GM12878 (cell line): Measurements from ENCODE around the gene GPR158.

ENCODE experiments used
- CTCF ChIP-seq, 3 experiments: IDR thresholded peaks in 2 of 3; conservative IDR thresholded peaks in 1 of 3; 2 replicates each; pipeline ENCODE4 v1.5.1; 2011; ENCODE audit warnings: low read depth in 3 of 3, low read length in 3 of 3, mild to moderate bottlenecking in 3 of 3, control low read depth in 2 of 3, moderate library complexity in 2 of 3, inconsistent platforms in 1 of 3, mixed read lengths in 1 of 3; ENCODE audit not compliant: control insufficient read depth in 2 of 3, insufficient read depth in 1 of 3; ENCODE audit errors: extremely low read depth in 1 of 3
- MTA3 ChIP-seq: IDR thresholded peaks from 2 replicates; pipeline ENCODE4 v1.6.1; 2012; ENCODE audit warnings: low read length, inconsistent platforms, borderline replicate concordance
- MXI1 ChIP-seq: fragments of 150-350 bp; IDR thresholded peaks from 2 replicates; pipeline ENCODE4 v1.6.1; 2011; ENCODE audit warnings: low read depth, mild to moderate bottlenecking, inconsistent platforms, low read length, improper control_type of control experiment
- NFIC ChIP-seq: IDR thresholded peaks from 2 replicates; pipeline ENCODE4 v1.6.1; 2012; ENCODE audit warnings: low read depth, mild to moderate bottlenecking, inconsistent platforms, low read length, moderate library complexity
- NFYA ChIP-seq: IDR thresholded peaks from 2 replicates; pipeline ENCODE4 v1.6.1; 2011; ENCODE audit warnings: low read depth, mild to moderate bottlenecking, low read length, improper control_type of control experiment, borderline replicate concordance
- POLR2A ChIP-seq: IDR thresholded peaks from 2 replicates; pipeline ENCODE4 v1.6.1; 2011; ENCODE audit warnings: low read depth, mild to moderate bottlenecking, low read length
- POLR2AphosphoS5 ChIP-seq: IDR thresholded peaks from 2 replicates; pipeline ENCODE4 v1.6.1; 2011; ENCODE audit warnings: mild to moderate bottlenecking, low read length, inconsistent platforms
- RELB ChIP-seq: fragments of 450-650 bp; IDR thresholded peaks from 2 replicates; pipeline ENCODE4 v1.6.1; 2017; ENCODE audit warnings: low read depth, mild to moderate bottlenecking, moderate library complexity
- SMC3 ChIP-seq: IDR thresholded peaks from 2 replicates; pipeline ENCODE4 v1.6.1; 2011; ENCODE audit warnings: low read length, improper control_type of control experiment, borderline replicate concordance
- ZBTB11 ChIP-seq: fragments of 450-650 bp; formaldehyde crosslinking; IDR thresholded peaks from 2 replicates; pipeline ENCODE4 v1.5.0; 2022; ENCODE audit warnings: mild to moderate bottlenecking, missing genetic modification characterization
- ZBTB33 ChIP-seq: fragments of 450-650 bp; IDR thresholded peaks from 2 replicates; pipeline ENCODE4 v1.6.1; 2017; ENCODE audit warnings: mild to moderate bottlenecking
- ZNF274 ChIP-seq: IDR thresholded peaks from one replicate; pipeline ENCODE4 v1.8.0; 2011; ENCODE audit not compliant: insufficient read length, insufficient read depth

GRCh38 chr10:25388188-25388861 lies 213.5 kb downstream of the GPR158 start:
- TF ChIP-seq CTCF (IDR thresholded peaks at IDR 0.05 in 2 of 3, conservative IDR thresholded peaks at IDR 0.05 in 1 of 3; ENCODE audit: control insufficient read depth in 2 of 3, extremely low read depth in 1 of 3, insufficient read depth in 1 of 3, low read depth in 3 of 3, low read length in 3 of 3) = no peak
- no peak for TF ChIP-seq MTA3
- TF ChIP-seq NFIC = no peak
- no peak for TF ChIP-seq POLR2A
- TF ChIP-seq ZBTB11 (CRISPR knock-in tag) = no peak
- no peak for TF ChIP-seq ZNF274
- no peak for TF ChIP-seq ZBTB33
- no peak for TF ChIP-seq NFYA
- TF ChIP-seq RELB = no peak
- no peak for TF ChIP-seq POLR2AphosphoS5
- TF ChIP-seq MXI1 = no peak
- no peak for TF ChIP-seq SMC3
